ENCODE measurements around the gene MME. TPM values are rescaled to one million over a fixed set of nuclear protein-coding genes. Genes with fewer than 3 reads are reported as not detected.
A peak's percentile ranks its signal among the peaks of the same experiment; 100 is the strongest.

The MME gene
- polyA plus RNA-seq, 3 donors, result 0.27 to 1.0 (median 0.73) TPM

DNA sequence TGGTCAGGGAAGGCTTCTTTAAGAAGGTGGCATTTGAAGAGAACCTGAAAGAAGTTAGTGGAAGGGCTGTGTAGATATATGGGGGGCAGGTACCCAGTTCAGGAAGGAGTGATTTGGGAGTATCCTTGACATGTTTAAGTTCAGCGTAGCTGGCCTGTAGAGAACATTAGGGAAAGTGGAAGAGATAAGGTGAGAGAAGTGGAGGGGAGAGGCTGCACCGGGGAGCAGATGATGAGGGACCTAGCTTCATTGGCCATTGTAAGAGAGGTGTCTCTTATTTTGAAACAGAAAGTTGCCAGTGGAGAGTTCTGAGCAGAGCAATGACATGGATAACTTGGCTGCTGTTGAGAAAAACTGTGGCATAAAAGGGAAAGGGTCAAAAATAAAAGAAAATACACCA, 44.6 kb upstream of the MME start:
- Histone ChIP-seq H3K9ac (ENCODE audit: insufficient read depth, low read length, poor library complexity, severe bottlenecking) (no peak overlapping the region), H3K4me1 (ENCODE audit: control insufficient read depth in 1 of 2, insufficient read depth in 2 of 2, low read length in 2 of 2) (peaks cover 15 to 36% of the 10 kb centered on the region in 2 donors), H3K4me3 (replicated peaks in 1 of 3; ENCODE audit: low read depth in 2 of 3, low read length in 3 of 3) (no peak overlapping the region), H3K27me3 (ENCODE audit: control insufficient read depth in 2 of 2, insufficient read depth in 2 of 2, low read length in 2 of 2) (no peaks in the 10 kb centered on the region), H3K27ac (ENCODE audit: low read depth in 1 of 2, low read length in 2 of 2) (no peak overlapping the region), H3K36me3 (replicated peaks in 1 of 2; ENCODE audit: control insufficient read depth in 1 of 2, insufficient read depth in 2 of 2, low read length in 2 of 2) (no peaks in the 10 kb centered on the region), H2AFZ (ENCODE audit: insufficient read depth, low read depth, low read length, poor library complexity, severe bottlenecking) (no peak overlapping the region), H4K20me1 (ENCODE audit: insufficient read depth, low read length) (no peaks in the 10 kb centered on the region), H3K9me3 (replicated peaks in 1 of 2; ENCODE audit: control insufficient read depth in 1 of 2, insufficient read depth in 1 of 2, low read length in 2 of 2) (no peaks in the 10 kb centered on the region), H3K4me2 (replicated peaks; ENCODE audit: extremely low read depth, low read length, poor library complexity, severe bottlenecking) (no peak overlapping the region), H3K79me2 (ENCODE audit: insufficient read depth, low read length) (no peaks in the 10 kb centered on the region)
- Mint-ChIP-seq H3K4me3 (no peak overlapping the region), H3K9me3 (peaks cover 0 to 5% (median 1%) of the 10 kb centered on the region in 7 donors), H3K36me3 (no peaks in the 10 kb centered on the region), H3K27me3 (ENCODE audit: low read depth in 3 of 3) (no peaks in the 10 kb centered on the region), H3K4me1 (peaks cover 34% of the 10 kb centered on the region), H3K27ac (peak overlapping the region in 1 of 7 donors; percentile 25)
- TF ChIP-seq, protein P1, sequence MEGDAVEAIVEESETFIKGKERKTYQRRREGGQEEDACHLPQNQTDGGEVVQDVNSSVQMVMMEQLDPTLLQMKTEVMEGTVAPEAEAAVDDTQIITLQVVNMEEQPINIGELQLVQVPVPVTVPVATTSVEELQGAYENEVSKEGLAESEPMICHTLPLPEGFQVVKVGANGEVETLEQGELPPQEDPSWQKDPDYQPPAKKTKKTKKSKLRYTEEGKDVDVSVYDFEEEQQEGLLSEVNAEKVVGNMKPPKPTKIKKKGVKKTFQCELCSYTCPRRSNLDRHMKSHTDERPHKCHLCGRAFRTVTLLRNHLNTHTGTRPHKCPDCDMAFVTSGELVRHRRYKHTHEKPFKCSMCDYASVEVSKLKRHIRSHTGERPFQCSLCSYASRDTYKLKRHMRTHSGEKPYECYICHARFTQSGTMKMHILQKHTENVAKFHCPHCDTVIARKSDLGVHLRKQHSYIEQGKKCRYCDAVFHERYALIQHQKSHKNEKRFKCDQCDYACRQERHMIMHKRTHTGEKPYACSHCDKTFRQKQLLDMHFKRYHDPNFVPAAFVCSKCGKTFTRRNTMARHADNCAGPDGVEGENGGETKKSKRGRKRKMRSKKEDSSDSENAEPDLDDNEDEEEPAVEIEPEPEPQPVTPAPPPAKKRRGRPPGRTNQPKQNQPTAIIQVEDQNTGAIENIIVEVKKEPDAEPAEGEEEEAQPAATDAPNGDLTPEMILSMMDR (IDR thresholded peaks at IDR 0.05), result no peak
- no peak for DNase-seq
- WGBS (ENCODE audit: insufficient coverage), result 100% methylated on average over 1 of the region's 2 CpGs
- intact Hi-C loops (cut with micrococcal nuclease), result no loop called here

DNA sequence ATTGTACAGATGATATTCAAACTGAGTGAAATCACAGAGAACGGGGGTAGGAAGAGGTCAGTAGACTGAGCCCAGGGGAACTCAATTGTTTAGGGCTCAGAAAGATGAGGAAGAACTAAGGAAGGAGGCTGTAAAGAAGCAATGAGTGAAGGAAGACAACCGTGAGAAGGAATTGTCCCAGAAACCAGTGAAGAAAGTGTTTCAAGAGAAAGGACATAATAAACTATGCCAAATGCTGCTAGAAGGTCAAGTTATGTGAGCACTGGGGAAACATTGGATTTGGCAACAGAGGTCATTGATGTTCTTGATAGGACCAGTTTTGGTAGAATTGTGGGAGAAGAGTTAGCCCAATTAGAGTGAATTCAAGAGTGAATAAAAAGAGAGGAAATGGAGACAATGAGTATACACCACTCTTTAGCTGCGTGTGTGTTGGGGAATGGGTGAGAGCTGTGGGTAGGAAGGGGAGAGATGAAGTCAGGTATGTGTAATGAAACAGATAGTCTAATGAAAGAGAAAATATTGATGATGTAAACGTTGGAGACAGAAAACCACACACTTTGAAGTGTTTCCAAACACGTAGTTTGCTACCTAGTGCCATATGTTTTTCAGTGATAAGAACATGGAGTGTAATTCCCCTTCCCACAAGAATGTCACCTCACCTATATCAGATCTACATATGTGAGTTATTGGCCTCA, 42.5 kb upstream of the MME start:
- TF ChIP-seq, protein P1 (IDR thresholded peaks at IDR 0.05), result no peak
- WGBS (ENCODE audit: insufficient coverage), result 100% methylated on average over 3 of the region's 5 CpGs
- Histone ChIP-seq H3K9me3 (replicated peaks in 1 of 2; ENCODE audit: control insufficient read depth in 1 of 2, insufficient read depth in 1 of 2, low read length in 2 of 2) (no peaks in the 10 kb centered on the region), H3K36me3 (replicated peaks in 1 of 2; ENCODE audit: control insufficient read depth in 1 of 2, insufficient read depth in 2 of 2, low read length in 2 of 2) (no peaks in the 10 kb centered on the region), H3K4me1 (ENCODE audit: control insufficient read depth in 1 of 2, insufficient read depth in 2 of 2, low read length in 2 of 2) (peaks cover 6 to 15% of the 10 kb centered on the region in 2 donors), H3K4me2 (replicated peaks; ENCODE audit: extremely low read depth, low read length, poor library complexity, severe bottlenecking) (no peak overlapping the region), H3K79me2 (ENCODE audit: insufficient read depth, low read length) (no peaks in the 10 kb centered on the region), H3K9ac (ENCODE audit: insufficient read depth, low read length, poor library complexity, severe bottlenecking) (no peak overlapping the region), H3K27ac (ENCODE audit: low read depth in 1 of 2, low read length in 2 of 2) (no peak overlapping the region), H4K20me1 (ENCODE audit: insufficient read depth, low read length) (no peaks in the 10 kb centered on the region), H2AFZ (ENCODE audit: insufficient read depth, low read depth, low read length, poor library complexity, severe bottlenecking) (no peak overlapping the region), H3K27me3 (ENCODE audit: control insufficient read depth in 2 of 2, insufficient read depth in 2 of 2, low read length in 2 of 2) (no peaks in the 10 kb centered on the region), H3K4me3 (replicated peaks in 1 of 3; ENCODE audit: low read depth in 2 of 3, low read length in 3 of 3) (no peak overlapping the region)
- intact Hi-C loops (cut with micrococcal nuclease), result no loop called here
- no peaks in the 10 kb centered on the region for H3K36me3 Mint-ChIP-seq
- no peak overlapping the region for H3K27ac Mint-ChIP-seq
- no peak for DNase-seq
- H3K4me3 Mint-ChIP-seq, result no peak overlapping the region
- peaks cover 15% of the 10 kb centered on the region for H3K4me1 Mint-ChIP-seq
- H3K9me3 Mint-ChIP-seq, result peaks cover 0 to 5% (median 1%) of the 10 kb centered on the region in 7 donors
- H3K27me3 Mint-ChIP-seq (ENCODE audit: low read depth in 3 of 3), result no peaks in the 10 kb centered on the region

All from CD14-positive monocyte (primary cell).